Parathyroid adenoma (tissue), 2 donors: ENCODE measurements around the gene CACNA1G.

ENCODE experiments used
- H2AFZ ChIP-seq: fragments of 300-600 bp; sonication (generic); one replicate; pipeline ENCODE4 v1.7.0; 2017; ENCODE audit warnings: antibody characterized with exemption, mild to moderate bottlenecking
- H3K27ac ChIP-seq: fragments of 300-600 bp; sonication (generic); one replicate; pipeline ENCODE4 v1.7.0; 2017
- H3K27me3 ChIP-seq: fragments of 300-600 bp; sonication (generic); one replicate; pipeline ENCODE4 v1.7.0; 2017; ENCODE audit warnings: low read length; ENCODE audit not compliant: control insufficient read depth, insufficient read depth
- H3K36me3 ChIP-seq: fragments of 300-600 bp; sonication (generic); one replicate; pipeline ENCODE4 v1.7.0; 2017; ENCODE audit warnings: low read length; ENCODE audit not compliant: control insufficient read depth, insufficient read depth
- H3K4me1 ChIP-seq: fragments of 300-600 bp; sonication (generic); one replicate; pipeline ENCODE4 v1.7.0; 2017; ENCODE audit warnings: control low read depth
- H3K4me2 ChIP-seq: fragments of 300-600 bp; sonication (generic); one replicate; pipeline ENCODE4 v1.7.0; 2017; ENCODE audit warnings: low read length
- H3K4me3 ChIP-seq: fragments of 300-600 bp; sonication (generic); one replicate; pipeline ENCODE4 v1.7.0; 2017; ENCODE audit warnings: low read depth, low read length
- H3K79me2 ChIP-seq: fragments of 300-600 bp; sonication (generic); one replicate; pipeline ENCODE4 v1.7.0; 2017; ENCODE audit warnings: control low read depth
- H3K9ac ChIP-seq: fragments of 300-600 bp; sonication (generic); one replicate; pipeline ENCODE4 v1.7.0; 2017; ENCODE audit warnings: mild to moderate bottlenecking
- H3K9me3 ChIP-seq: fragments of 300-600 bp; sonication (generic); one replicate; pipeline ENCODE4 v1.7.0; 2017; ENCODE audit warnings: low read length; ENCODE audit not compliant: control insufficient read depth
- CTCF ChIP-seq: fragments of 300-600 bp; sonication (generic); IDR thresholded peaks from one replicate; pipeline ENCODE4 v1.7.0; 2017; ENCODE audit warnings: antibody characterized with exemption, mild to moderate bottlenecking
- donor health status: primary hyperparathyroidism.

CACNA1G gene

GRCh38 chr17:50546701-50547034 lies 13.8 kb upstream of the CACNA1G start:
- H3K4me2 ChIP-seq: peak overlapping the region; percentile 61
- no peaks in the 10 kb centered on the region for H3K36me3 ChIP-seq
- H2AFZ ChIP-seq: peak overlapping the region; percentile 82
- H3K4me3 ChIP-seq: no peak overlapping the region
- TF ChIP-seq CTCF: no peak
- H3K4me1 ChIP-seq: peaks cover 37% of the 10 kb centered on the region
- H3K9ac ChIP-seq: no peak overlapping the region
- no peaks in the 10 kb centered on the region for H3K27me3 ChIP-seq
- H3K27ac ChIP-seq: peak overlapping the region; percentile 58
- no peaks in the 10 kb centered on the region for H3K9me3 ChIP-seq
- H3K79me2 ChIP-seq: peaks cover 2% of the 10 kb centered on the region

- H3K27ac ChIP-seq: peak within 1 kb of the TSS; percentile 58
- H3K4me1 ChIP-seq: peaks cover 34% of the 10 kb centered on the region
- peaks cover 2% of the 10 kb centered on the region for H3K79me2 ChIP-seq
- H3K9me3 ChIP-seq: no peaks in the 10 kb centered on the region
- H3K4me3 ChIP-seq: peak within 1 kb of the TSS; percentile 44
- peak; percentile 97 for TF ChIP-seq CTCF
- no peaks in the 10 kb centered on the region for H3K27me3 ChIP-seq
- H2AFZ ChIP-seq: peak within 1 kb of the TSS; percentile 82
- H3K9ac ChIP-seq: peak within 1 kb of the TSS; percentile 70
- H3K4me2 ChIP-seq: peak within 1 kb of the TSS; percentile 61
- no peaks in the 10 kb centered on the region for H3K36me3 ChIP-seq
These were observed 13.3 kb upstream of the CACNA1G start, which contains the start of gene SPATA20 for GRCh38 chr17:50547035-50547735. SPATA20 (plus strand) TSS chr17:50547174; CDS start chr17:50547209, 35 bp downstream.

DNA sequence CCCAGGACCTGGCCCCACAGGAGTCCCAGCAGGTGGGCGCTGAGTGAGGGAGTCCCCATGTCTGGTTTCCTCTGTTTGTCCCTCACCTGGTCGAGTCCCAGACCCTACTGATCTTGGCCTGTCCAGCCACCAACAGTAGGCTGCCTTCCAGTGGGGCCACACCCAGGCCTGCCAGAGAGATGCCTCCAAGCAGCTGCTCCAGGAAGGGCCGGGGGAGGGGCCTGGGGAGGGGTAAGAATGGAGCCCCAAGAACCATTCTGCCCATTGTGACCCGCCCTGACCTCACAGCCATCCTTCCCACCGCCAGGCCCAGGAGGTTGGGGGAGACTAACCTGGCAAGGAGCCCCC lies 12.8 kb upstream of the CACNA1G start:
- peak overlapping the region; percentile 82 for H2AFZ ChIP-seq
- H3K36me3 ChIP-seq: no peaks in the 10 kb centered on the region
- peak overlapping the region; percentile 44 for H3K4me3 ChIP-seq
- peaks cover 29% of the 10 kb centered on the region for H3K4me1 ChIP-seq
- H3K79me2 ChIP-seq: peaks cover 2% of the 10 kb centered on the region
- H3K9ac ChIP-seq: peak overlapping the region; percentile 70
- H3K4me2 ChIP-seq: peak overlapping the region; percentile 61
- peak overlapping the region; percentile 58 for H3K27ac ChIP-seq
- H3K27me3 ChIP-seq: no peaks in the 10 kb centered on the region
- no peak for TF ChIP-seq CTCF
- H3K9me3 ChIP-seq: no peaks in the 10 kb centered on the region

- Histone ChIP-seq H3K79me2 (peaks cover 2% of the 10 kb centered on the region), H3K9ac (no peak overlapping the region), H2AFZ (no peak overlapping the region), H3K27ac (no peak overlapping the region), H3K27me3 (no peaks in the 10 kb centered on the region), H3K4me1 (peaks cover 22% of the 10 kb centered on the region), H3K4me3 (no peak overlapping the region), H3K36me3 (no peaks in the 10 kb centered on the region), H3K4me2 (no peak overlapping the region), H3K9me3 (no peaks in the 10 kb centered on the region)
- TF ChIP-seq CTCF: no peak
These were observed 11.7 kb upstream of the CACNA1G start for GRCh38 chr17:50548831-50549230.
